Posterior cingulate gyrus (tissue), 11 donors: ENCODE results near the gene GRK4.
A peak's percentile ranks its signal among the peaks of the same experiment; 100 is the strongest.
"Not testable (repeated sequence)": the region's sequence is repeated elsewhere in the genome, so short reads cannot be mapped to it uniquely, and the experiment has no call there.

ENCODE experiments used
- DNase-seq, 10 donors: peaks; one replicate each; pipeline versions ENCODE4 v3.0.0 to v3.0.0-alpha.2; 2020 to 2021; ENCODE audit warnings: mixed read lengths in 3 of 10
- intact Hi-C: fragments of 100-400 bp; cut with DNase I; formaldehyde crosslinking; loops from one replicate; pipeline ENCODE4 v1.15.1; 2023

Gene GRK4

DNA sequence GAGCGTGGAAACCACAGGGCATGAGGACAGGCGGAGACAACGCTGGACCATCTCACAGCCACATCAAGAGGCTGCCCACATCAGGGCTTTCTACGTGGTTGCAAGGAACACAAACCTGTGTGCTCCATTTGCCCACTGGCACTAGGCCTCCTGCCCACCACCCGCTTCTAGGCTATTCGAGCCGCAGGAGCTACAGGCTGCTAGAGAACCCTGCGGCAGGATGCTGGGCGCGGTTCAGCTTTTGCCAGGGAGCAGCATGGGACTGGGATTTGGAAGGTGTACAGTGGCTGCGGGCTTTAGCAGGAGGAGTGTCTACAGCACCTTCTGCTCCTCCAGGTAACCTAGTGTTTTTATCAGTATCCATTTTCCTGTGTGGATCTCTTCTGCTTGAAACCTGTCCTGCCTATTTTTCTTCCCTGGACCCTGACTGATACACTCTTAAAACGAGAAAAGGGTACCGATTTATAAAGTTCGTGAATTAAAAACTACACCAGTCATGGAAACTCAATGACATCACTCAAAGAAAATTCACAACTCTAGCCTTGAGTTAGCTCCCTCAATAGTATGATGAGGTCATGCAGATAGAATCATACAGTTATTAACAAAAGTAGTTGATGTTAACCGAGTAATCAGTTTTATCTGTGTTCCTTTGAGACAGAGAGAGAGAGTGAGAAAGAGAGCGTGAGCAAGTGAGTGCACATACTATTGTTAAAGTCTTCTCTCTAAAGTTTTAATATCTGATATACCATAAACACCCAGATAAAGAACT lies 13.0 kb upstream of the GRK4 start:
- intact Hi-C loops = no loop called here
- peak in 3 of 10 donors; percentile 33 to 59 (median 53) for DNase-seq

DNA sequence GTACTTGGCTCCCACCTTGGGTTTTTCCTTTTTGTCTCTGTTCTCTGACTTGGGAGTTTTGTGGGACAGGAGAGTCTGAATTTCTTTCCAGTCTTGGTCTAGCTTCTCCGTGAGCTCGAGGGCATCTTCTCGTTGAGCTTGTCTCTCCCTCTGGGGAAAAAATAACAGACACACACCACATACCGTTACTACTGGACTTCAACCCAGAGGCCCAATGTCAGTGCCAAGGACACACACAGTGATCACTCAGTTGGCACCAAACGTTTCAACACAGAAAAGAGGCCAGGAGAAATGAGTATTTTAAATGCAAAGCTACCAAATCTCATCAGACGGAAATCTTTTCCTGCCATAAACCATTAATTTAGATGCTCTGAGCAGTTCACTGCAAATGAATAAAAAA lies 9.9 kb upstream of the GRK4 start:
- intact Hi-C loops = no loop called here
- DNase-seq = peak in 1 of 10 donors; percentile 2

DNA sequence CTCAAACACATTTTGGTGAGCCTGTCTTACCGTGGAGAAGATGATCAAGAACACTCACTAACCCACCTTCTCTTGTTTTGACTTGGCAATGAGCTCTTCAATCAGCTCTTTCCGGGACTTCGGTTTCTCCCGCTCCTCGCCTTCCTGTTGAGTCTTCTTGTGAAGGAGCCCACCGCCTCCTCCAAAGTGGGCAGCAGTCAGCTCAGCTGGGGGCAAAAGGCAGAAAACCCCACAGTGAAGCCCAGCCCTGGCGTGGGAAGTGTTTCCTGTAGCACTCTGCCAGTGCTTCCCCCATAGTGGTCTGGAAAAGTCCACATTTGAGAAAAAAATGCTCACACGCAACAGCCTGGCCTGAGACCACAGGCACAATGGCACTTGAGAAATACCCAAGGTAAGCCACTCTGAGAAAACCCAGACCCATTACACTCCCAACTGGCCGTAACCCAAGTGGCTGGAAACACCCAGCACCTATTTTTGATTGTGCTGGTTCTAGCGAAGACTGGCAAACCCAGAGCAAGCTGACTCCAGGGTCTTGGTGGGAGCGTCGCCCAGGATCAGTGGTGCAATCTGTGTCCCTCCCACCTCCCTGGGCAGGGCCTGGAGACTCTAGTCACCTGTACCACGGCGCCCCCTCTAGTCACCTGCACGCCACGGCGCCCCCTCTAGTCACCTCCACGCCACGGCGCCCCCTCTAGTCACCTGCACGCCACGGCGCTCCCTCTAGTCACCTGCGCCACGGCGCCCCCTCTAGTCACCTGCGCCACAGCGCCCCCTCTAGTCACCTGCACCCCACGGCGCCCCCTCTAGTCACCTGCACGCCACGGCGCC lies 8.8 kb upstream of the GRK4 start:
- peak in 3 of 10 donors; percentile 46 to 53 (median 52) for DNase-seq
- intact Hi-C loops = no loop called here

DNA sequence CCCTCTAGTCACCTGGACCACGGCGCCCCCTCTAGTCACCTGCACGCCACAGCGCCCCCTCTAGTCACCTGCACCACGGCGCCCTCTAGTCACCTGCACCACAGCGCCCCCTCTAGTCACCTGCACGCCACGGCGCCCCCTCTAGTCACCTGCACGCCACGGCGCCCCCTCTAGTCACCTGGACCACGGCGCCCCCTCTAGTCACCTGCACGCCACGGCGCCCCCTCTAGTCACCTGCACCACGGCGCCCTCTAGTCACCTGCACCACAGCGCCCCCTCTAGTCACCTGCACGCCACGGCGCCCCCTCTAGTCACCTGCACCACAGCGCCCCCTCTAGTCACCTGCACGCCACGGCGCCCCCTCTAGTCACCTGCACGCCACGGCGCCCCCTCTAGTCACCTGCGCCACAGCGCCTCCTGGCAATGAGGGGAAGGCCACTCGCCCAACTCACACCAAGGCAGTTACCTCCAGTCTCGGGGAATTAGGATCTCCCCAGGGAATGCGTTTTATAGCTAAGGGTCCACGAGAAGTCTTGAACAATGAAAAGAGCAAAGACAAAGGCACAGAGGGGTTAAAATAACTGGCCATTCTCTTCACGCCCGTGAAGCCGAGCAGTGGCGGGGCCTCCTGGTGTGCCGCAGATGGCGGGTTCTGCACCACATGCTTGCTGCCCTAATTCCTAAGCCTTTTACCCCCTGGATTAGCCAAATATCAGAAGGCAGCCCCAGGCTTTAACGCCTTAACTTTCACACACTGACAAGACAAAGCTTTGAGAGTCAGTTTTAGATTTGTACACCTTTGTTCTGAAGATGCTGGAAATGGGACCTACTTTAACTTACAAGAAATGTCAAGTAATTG lies 8.0 kb upstream of the GRK4 start:
- intact Hi-C loops = not testable (repeated sequence)
- peak in 1 of 10 donors; percentile 11 for DNase-seq

DNA sequence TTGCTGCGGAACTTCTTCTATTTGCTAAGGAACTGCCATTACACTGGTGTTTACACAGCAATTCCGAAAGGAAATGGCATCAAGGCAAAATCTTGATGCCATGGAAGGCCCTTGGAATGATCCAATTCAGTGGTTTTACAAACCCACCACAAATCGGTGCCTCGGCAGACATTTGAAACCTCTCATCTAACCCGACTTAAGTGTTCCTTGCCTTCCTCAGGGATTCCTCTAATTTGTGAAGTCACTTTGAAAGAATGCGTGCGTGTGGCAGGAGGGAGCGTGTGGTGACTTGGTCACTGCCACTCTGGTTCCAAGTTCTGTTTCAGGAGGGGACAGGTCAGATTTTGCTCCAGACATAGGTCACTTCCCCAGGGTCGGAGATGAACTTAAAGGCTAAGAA lies 4.9 kb upstream of the GRK4 start:
- DNase-seq = peak in 1 of 10 donors; percentile 1
- intact Hi-C loops = no loop called here

DNA sequence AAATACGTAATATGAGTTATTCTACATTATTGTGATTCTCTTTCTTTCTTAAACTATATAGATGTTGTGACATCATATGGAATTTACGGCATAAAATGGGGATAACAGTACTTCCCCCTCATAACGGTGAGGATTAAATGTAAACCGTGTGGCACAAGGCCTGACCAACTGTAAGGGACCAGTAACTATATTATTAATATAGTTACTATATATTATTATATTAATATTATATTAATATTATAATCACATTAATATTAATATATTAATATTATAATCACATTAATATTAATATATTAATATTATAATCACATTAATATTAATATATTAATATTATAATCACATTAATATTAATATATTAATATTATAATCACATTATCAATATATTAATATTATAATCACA lies 2.9 kb upstream of the GRK4 start:
- DNase-seq, intact Hi-C loops: not testable (repeated sequence)

DNA sequence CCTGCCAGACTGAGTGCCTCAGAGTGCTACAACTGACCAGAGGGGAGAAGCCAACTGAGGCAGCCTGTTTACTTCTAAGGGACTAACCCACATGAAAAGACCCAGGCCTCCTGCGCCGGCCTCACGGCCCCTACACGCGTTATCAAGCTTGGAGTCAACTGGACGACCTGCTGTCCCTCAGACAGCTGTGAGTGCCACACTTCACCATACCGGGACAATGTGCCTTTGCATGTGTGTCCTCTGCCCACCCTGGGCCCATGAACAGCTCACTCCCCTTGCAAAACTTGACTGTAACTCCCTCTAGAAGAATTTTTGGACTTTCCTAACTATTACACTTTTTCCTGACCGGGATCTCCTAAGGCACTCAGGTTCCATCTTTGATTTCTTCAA lies 2.0 kb upstream of the GRK4 start:
- DNase-seq = peak in 3 of 10 donors; percentile 58 to 72 (median 70)
- intact Hi-C loops = no loop called here

DNA sequence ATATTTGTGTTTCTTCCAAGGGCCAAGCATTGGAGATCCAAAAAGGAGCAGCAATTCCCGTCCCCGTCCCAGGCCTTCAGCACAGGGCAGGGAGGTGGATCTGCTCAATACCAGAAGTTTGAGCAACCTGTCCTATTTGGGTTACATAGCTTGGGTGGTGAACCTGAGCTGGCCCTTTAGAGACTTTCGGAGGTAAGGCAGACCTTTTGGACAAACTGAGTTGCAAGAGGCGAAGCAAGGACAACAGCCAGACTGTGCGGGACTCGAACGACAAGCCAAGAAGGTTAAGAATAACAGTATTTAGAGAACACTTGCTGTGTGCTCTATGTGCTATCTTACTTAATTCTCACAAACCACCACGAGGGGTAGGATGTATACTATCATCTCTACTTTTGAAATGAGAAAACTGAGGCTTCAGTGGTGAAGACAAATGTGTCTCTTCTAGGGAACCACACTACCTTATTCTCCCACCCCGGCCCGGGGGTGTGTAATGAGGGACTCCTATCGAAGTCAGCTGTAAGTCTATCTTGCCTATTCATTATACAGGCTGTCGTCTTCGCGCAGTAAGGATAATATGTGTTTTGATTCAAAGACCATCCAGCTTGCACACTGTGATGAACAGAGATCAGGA lies 1.4 kb upstream of the GRK4 start:
- DNase-seq = peak in 2 of 10 donors; percentile 22 to 24
- intact Hi-C loops = loop anchor here (2.0 kb wide), 1 partner anchor 425 kb away; the partner anchor contains the start of gene FAM193A

DNA sequence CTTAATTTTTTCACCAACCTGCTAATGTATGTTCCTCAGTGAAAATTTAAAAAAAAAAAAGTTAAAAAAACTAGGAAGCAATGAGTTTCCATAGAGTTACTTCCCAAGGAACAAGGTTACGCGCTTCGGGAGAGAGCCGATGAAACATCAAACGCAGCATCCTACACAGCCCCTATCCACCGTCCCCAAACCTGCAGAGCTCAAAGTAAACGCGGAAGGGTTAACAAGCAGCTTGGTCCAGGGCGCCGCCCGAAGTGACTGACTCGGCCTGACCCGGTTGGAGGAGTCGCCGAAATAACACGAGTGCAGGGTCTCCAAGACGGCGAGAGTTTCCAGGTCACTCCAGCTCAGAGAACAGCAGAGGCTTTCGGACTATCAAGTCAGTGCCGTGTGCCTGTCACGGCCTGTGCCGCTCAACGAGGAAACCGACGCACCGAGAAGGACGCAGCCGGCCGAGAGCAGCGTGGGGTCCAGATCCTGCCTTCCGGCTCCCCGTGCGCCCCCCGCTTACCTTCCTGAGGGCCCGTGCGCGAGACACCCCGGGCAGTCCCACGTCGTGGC lies 677 bp upstream of the GRK4 start:
- intact Hi-C loops = loop anchor here (2.0 kb wide), 1 partner anchor 426 kb away; the partner anchor contains the start of gene FAM193A
- peak in 4 of 10 donors; percentile 21 to 89 (median 30) for DNase-seq

DNA sequence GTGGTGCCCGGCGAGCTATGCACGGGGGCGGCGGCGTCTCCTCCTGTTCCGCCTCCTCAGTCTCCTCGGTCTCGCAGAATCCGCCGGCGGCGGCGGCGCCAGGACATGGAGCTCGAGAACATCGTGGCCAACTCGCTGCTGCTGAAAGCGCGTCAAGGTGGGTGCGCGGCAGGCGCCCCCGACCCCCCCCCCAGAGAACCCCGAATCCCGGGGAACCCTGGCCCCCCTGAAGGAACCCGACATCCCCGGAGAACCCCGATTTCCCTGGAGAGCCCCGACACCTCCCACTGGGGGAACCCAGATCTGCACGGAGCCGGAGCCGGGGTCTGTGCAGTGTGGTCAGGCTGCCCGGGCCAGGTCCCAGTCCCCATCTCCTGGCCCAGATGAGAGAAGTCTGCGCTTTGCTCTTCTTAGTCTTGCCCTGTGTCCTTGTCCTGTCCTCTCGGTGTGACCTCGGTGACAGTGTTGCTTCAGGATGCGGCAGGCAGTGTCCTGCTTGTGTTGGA lies 648 bp downstream of the GRK4 start:
- DNase-seq = peak in 7 of 10 donors; percentile 42 to 94 (median 60)
- intact Hi-C loops = loop anchor here (2.0 kb wide), 1 partner anchor 427 kb away; the partner anchor contains the start of gene FAM193A

DNA sequence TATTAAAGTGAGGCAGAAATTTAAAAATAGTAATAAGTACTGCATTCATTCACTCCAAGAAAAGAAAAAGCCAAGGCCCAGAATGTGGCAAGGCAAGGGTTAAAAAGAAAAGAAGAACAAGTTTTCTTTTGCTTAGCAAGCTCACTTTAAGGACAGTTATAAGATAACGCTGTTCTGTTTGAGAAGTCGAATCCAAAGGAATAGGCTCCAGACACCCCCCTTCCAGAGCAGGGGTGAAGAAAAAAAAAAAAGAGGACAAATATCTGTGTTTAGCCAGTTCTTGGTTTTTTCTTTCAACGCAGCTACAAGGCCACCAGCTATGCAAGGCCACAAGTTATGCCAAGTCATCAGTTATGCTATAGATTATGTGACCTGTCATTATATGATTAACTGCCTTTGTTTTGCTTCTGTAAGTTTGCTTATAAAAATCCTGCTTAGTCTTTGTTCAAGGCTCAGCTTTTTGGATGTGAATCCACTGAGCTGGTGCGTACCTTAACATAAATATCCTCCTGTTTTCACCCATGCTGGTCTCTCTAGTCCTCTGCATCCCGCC lies 1.4 kb downstream of the GRK4 start:
- no peak for DNase-seq
- intact Hi-C loops = no loop called here

DNA sequence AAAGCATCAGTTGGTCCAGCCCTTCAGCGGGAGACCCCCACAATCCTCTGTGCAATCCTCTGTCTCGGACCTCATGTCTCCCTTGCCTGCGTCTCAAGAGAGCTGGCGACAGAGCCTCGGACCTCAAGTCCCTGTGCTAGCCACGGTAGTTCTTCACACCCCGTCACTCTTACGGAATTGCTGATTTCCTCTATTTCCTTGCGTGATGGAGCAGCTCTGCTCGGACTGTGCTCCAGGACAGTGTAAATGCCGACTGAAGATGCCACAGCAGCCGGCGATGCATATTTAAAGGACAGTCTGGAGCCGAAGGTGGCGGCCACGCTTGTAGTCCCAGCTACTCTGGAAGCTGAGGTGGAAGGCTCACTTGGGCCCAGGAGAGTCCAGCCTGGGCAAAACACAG lies 1.9 kb downstream of the GRK4 start:
- intact Hi-C loops = no loop called here
- peak in 2 of 10 donors; percentile 54 to 83 for DNase-seq

DNA sequence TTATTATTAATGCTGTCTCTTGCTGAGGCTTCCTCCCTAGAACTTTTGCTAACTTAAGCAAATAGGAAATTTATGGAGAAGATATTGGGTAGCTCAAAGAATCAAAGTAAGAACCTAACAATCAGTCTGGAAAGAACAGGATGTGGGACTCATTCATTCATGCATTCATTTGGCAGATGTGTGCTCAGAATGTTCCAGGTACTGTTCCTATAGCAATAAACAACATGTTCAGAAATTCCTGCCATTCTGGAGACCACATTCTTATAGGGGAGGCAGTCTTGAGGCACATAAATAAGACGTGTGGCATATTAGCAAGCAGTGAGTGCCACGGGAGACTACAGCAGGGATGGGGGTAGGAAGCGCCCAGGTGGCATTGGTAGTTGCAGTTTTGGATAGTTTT lies 5.0 kb downstream of the GRK4 start:
- DNase-seq = no peak
- intact Hi-C loops = no loop called here

DNA sequence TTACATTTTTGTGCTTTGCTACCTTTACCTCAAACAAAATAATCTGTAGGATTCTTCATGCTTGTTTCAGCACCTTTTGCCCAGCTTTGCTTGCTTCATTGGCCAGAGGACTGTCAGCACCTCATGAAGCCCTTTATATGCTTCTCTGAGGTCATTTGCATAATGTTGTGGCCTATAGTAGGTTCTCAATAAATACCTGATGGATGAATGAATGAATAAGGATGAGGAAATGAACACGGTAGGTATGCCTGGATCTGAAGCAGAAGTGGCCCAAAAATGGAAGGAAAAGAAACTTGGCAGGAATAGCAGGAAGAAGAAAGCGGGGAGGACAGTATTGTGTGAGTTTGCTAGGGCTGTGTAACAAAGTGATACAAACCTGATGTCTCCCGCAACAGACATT lies 7.9 kb downstream of the GRK4 start:
- no peak for DNase-seq
- intact Hi-C loops = no loop called here

DNA sequence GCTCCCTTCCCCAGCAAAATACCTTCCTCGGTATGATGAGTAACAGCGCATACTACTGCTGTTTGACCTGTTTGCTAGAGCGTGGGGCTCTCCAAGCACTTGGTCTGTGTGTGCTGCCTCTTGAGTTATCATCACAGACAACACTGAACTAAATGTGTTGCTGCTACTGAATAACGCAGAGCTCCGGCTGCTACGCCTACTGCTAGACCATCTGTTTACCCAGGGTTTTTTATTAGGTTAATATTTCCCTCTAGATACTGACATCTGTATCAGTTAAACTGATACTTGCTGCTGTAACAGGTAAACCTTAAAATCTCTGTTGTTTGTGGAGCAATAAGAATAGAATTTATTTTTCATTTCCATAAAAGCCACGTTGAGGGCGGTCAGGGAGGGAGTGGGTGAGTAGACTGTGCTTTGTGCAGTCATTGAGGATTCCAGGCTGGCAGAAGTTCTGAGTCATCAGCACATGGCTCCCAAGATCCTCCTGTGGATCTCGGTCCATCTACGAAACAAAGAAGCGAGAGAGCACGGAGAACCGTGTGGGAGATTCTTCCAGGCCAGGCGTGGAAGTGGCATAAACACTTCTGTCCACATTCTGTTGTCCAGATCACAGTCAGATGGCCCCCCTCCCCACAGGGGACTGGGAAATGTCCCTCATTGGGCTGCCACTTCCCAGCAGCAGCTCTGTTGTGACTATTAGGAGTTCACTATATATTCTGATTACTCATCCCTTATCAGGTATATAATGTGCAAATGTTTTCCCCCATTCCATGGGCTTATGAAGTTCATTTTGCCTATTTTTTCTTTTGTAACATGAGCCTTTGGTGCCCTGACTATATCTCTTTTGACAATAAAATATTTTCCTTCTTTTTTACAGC lies 14.1 kb downstream of the GRK4 start:
- intact Hi-C loops = no loop called here
- peak in 7 of 10 donors; percentile 19 to 90 (median 41) for DNase-seq

DNA sequence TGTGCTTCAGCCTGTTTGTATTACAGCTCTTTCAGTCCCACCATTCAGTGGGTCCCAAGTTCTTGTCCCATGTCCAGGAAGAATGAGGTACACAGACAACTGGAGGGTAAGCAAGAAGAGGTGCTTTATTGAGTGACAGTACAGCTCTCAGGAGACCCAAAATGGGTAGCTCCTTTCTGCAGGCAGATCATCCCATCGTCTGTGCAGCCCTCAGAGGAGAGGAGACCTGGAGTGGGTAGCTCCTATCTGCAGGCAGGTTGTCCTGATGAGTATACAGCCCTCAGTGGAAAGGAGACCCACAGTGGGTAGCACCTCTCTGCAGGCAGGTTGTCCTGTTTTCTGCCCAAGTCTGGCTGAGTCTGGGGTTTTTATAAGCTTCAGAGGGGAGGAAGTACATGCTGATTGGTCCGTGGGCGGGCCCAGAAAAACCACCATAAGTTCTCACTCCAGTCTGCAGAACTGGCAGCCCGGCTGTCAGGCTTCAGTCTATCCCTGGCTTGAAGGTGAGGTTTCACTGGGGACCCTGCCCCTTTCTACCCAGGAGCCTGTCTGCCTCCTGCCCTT lies 18.0 kb downstream of the GRK4 start:
- intact Hi-C loops = no loop called here
- no peak for DNase-seq

DNA sequence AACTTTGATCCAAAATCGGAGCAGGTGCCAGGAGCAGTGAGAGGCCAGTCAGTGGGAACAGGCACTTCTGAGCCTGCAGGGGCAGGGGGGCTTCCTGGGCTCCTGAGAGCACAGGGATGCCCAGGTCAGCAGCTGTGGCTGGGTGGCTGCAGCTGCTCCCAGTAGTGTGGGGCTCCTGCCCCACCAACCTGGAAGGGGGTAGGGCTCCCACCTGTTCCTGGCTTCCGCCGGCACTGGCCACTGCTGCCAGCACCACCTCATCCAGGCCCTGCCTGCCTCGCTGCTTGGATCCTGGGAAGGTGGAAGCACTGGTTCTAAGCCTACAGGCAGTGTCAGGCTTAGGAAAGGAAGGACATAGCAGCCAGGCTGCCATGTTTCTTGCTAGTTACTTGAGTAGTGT lies 18.6 kb downstream of the GRK4 start:
- intact Hi-C loops = no loop called here
- DNase-seq = no peak

DNA sequence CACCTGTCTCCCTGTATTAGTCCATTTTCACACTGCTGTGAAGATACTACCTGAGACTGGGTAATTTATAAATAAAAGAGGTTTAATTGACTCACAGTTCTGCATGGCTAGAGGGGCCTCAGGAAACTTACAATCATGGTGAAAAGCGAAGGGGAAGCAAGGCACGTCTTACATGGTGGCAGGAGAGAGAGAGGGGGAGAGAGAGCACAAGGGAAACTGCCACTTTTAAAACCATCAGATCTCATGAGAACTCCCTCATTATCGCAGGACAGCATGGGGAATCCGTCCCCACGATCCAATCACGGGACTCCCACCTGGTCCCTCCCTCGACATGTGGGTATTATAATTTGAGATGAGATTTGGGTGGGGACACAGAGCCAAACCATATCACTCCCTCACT lies 20.3 kb downstream of the GRK4 start:
- intact Hi-C loops, DNase-seq: not testable (repeated sequence)
